A673 (cell line): ENCODE measurements around the gene MDK. TPM values are rescaled to one million over a fixed set of nuclear protein-coding genes. Genes with fewer than 3 reads are reported as not detected.

Source experiments
- BruUV-seq: library from RNA; stranded (reverse); fragments of 400-500 nt; replicated peaks from 2 replicates; lab custom pipeline; 2021; lab: Mats Ljungman, UMichigan
- CTCF ChIA-PET: fragments of 300-600 bp; sonication (Branson Sonifier 250); formaldehyde crosslinking; loops from one replicate; lab custom pipeline; 2022; ENCODE audit warnings: antibody characterized with exemption; lab: Charles Lee
- POLR2A ChIA-PET: fragments of 300-600 bp; sonication (Branson Sonifier 250); formaldehyde crosslinking; loops from one replicate; lab custom pipeline; 2022; ENCODE audit warnings: antibody characterized with exemption; ENCODE audit not compliant: low non-redundant PET; lab: Charles Lee
- DNase-seq: peaks from one replicate; pipeline ENCODE4 v3.0.0-alpha.2; 2015; ENCODE audit warnings: low spot score
- H3K27ac ChIP-seq: fragments of 200-600 bp; sonication (generic); 2 replicates; pipeline ENCODE4 v1.5.1; 2016; ENCODE audit warnings: mixed run types, low read depth, mild to moderate bottlenecking, mixed read lengths, antibody characterized with exemption, low read length; ENCODE audit not compliant: poor library complexity, severe bottlenecking
- H3K27me3 ChIP-seq: fragments of 200-600 bp; sonication (generic); replicated peaks from 2 replicates; pipeline ENCODE4 v1.6.1; 2017; ENCODE audit warnings: mixed run types, low read depth, mild to moderate bottlenecking, mixed read lengths, antibody characterized with exemption, low read length; ENCODE audit not compliant: insufficient read depth, poor library complexity
- H3K36me3 ChIP-seq: fragments of 200-600 bp; sonication (generic); 2 replicates; pipeline ENCODE4 v1.6.1; 2016; ENCODE audit warnings: mixed run types, mild to moderate bottlenecking, mixed read lengths, antibody characterized with exemption, low read length; ENCODE audit not compliant: insufficient read depth, poor library complexity, severe bottlenecking
- H3K4me1 ChIP-seq: fragments of 200-600 bp; sonication (generic); 2 replicates; pipeline ENCODE4 v1.6.1; 2017; ENCODE audit warnings: mixed run types, mild to moderate bottlenecking, mixed read lengths, antibody characterized with exemption, low read length; ENCODE audit not compliant: insufficient read depth, poor library complexity, severe bottlenecking
- H3K4me3 ChIP-seq: fragments of 200-600 bp; sonication (generic); 2 replicates; pipeline ENCODE4 v1.5.1; 2016; ENCODE audit warnings: low read depth, mixed run types, mild to moderate bottlenecking, mixed read lengths, low read length; ENCODE audit not compliant: poor library complexity, severe bottlenecking
- H3K9me3 ChIP-seq: fragments of 200-600 bp; sonication (generic); 2 replicates; pipeline ENCODE4 v1.6.1; 2016; ENCODE audit warnings: mixed run types, low read depth, mild to moderate bottlenecking, mixed read lengths, antibody characterized with exemption, low read length; ENCODE audit not compliant: poor library complexity, severe bottlenecking
- CTCF ChIP-seq: fragments of 300-800, 200-600 bp; sonication (generic); conservative IDR thresholded peaks from 2 replicates; pipeline ENCODE4 v1.5.1; 2017; ENCODE audit warnings: low read depth, mild to moderate bottlenecking, antibody characterized with exemption, low read length, moderate library complexity, mixed read lengths
- EZH2 ChIP-seq: fragments of 200-600 bp; sonication (generic); IDR thresholded peaks from 2 replicates; pipeline ENCODE4 v1.6.1; 2017; ENCODE audit warnings: borderline replicate concordance, low read depth, mild to moderate bottlenecking, mixed read lengths, antibody characterized with exemption, low read length; ENCODE audit not compliant: poor library complexity, severe bottlenecking
- intact Hi-C: fragments of 100-400 bp; cut with micrococcal nuclease; formaldehyde crosslinking; loops from one replicate; pipeline ENCODE4 v1.10.0; 2022; ENCODE audit not compliant: unreplicated experiment
- total RNA-seq: library from RNA; stranded (reverse); gene quantifications from 2 replicates; pipeline ENCODE4 v1.2.3, GENCODE V29; 2021

MDK gene
- total RNA-seq, 1 experiment from 2014 or later, result 252 TPM

DNA sequence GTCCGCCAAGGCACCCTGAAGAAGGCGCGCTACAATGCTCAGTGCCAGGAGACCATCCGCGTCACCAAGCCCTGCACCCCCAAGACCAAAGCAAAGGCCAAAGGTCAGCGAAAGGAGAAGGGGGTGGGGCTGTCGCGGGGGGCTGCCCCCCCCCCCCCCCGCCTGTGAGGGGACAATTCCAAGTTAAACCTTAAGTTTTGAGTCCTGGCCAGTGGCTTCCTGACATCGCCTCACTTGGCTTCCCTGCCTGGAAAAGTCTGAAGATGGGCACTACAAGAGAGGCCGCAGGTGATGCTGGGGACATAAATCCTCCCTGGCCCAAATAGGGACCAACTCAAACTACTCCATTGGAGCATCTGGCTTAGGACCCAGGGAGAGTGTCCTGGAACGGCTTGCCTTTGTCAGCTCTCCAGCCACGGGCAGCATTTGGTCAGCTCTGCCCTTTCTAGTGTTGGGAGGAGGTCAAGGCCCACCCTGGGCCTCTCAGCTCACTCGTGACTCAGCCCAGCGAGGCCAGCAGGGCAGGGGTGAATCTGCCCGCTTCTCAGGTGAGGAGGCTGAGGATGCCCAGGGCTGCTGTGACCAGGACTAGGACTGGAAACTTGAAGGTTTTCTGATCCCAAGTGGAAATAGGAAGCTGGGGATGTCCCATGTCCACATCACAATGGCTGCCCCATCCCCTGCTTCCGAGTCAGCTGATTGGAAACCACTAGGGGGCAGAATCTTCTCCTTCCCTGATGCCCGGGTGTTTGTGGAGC, 1.4 kb downstream of the MDK start:
- Histone ChIP-seq H3K4me1 (peaks cover 24% of the 10 kb centered on the region), H3K9me3 (no peaks in the 10 kb centered on the region), H3K4me3 (peak overlapping the region; percentile 62), H3K27ac (peak overlapping the region; percentile 75), H3K36me3 (peaks cover 8% of the 10 kb centered on the region), H3K27me3 (peaks cover 4% of the 10 kb centered on the region)
- no TSS peak for BruUV-seq
- ChIA-PET POLR2A (no interaction called here), CTCF (interaction anchor here (0.5 to 1.7 kb wide), 9 partner anchors 9 to 210 kb away, joined by 3 to 8 read pairs (median 3); partner anchors contain the start of genes CHRM4 and DGKZ)
- TF ChIP-seq EZH2 (no peak), CTCF (peak; percentile 99)
- intact Hi-C loops, result loop anchor here (10.0 kb wide), 3 partner anchors 342 to 972 kb away; partner anchors contain the start of gene MYBPC3
- DNase-seq, result peak; percentile 88

DNA sequence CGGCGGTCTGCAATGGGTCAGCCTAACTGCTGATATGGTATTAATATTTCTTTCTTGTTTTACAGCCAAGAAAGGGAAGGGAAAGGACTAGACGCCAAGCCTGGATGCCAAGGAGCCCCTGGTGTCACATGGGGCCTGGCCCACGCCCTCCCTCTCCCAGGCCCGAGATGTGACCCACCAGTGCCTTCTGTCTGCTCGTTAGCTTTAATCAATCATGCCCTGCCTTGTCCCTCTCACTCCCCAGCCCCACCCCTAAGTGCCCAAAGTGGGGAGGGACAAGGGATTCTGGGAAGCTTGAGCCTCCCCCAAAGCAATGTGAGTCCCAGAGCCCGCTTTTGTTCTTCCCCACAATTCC, 1.9 kb downstream of the MDK start:
- no peaks in the 10 kb centered on the region for H3K9me3 ChIP-seq
- POLR2A ChIA-PET, result no interaction called here
- TF ChIP-seq CTCF, result no peak; the same call in 1 of the 2 replicates
- no peak for TF ChIP-seq EZH2
- no peak overlapping the region for H3K27ac ChIP-seq
- no peak for DNase-seq
- H3K4me3 ChIP-seq, result no peak overlapping the region
- H3K36me3 ChIP-seq, result peaks cover 3% of the 10 kb centered on the region
- H3K27me3 ChIP-seq, result peaks cover 9% of the 10 kb centered on the region
- CTCF ChIA-PET, result interaction anchor here (0.6 to 1.7 kb wide), 10 partner anchors 9 to 241 kb away, joined by 3 to 8 read pairs (median 3); partner anchors contain the start of genes CHRM4 and DGKZ
- peaks cover 24% of the 10 kb centered on the region for H3K4me1 ChIP-seq
- BruUV-seq, result no TSS peak
- intact Hi-C loops, result loop anchor here (10.0 kb wide), 3 partner anchors 341 to 971 kb away; partner anchors contain the start of gene MYBPC3

- Histone ChIP-seq H3K4me3 (no peak overlapping the region), H3K4me1 (peaks cover 32% of the 10 kb centered on the region), H3K36me3 (peaks cover 3% of the 10 kb centered on the region), H3K27me3 (peaks cover 17% of the 10 kb centered on the region), H3K9me3 (no peaks in the 10 kb centered on the region), H3K27ac (no peak overlapping the region)
- CTCF ChIA-PET, result interaction anchor here (0.6 to 1.7 kb wide), 6 partner anchors 8 to 241 kb away, joined by 3 to 8 read pairs (median 4); partner anchors contain the start of gene CHRM4
- no TSS peak for BruUV-seq
- TF ChIP-seq CTCF (no peak), EZH2 (no peak)
- POLR2A ChIA-PET, result no interaction called here
- intact Hi-C loops, result loop anchor here (10.0 kb wide), 3 partner anchors 341 to 971 kb away; partner anchors contain the start of gene MYBPC3
- DNase-seq, result no peak
Measured at GRCh38 chr11:46383974-46384701, 2.7 kb downstream of the MDK start.
